Heart left ventricle (tissue), 13 donors: ENCODE data around the gene SLC39A11.

Source experiments
- POLR2A ChIP-seq, 2 donors: fragments of 450-650 bp; IDR thresholded peaks; one replicate each; pipeline ENCODE4 v1.6.1; 2017; ENCODE audit warnings: antibody characterized with exemption in 2 of 2, mild to moderate bottlenecking in 2 of 2, moderate library complexity in 2 of 2
- TF ChIP-seq, protein P1 (sequence below), 12 donors: fragments of 200-600 bp; sonication (generic) in 4 of 12; IDR thresholded peaks; one replicate each; pipeline versions ENCODE4 v1.5.0 to v1.8.0; 2018 to 2022; ENCODE audit warnings: antibody characterized with exemption in 12 of 12, mild to moderate bottlenecking in 5 of 12
- donor health status: ischemic (EF 13 %, LVEDD 7.1; RV severe dilation, severe dysfunction).
- donor health status: DM: no; HTN: yes; CAD: no.
- donor health status: DM: no; HTN: no; CAD: no.
- donor health status: ischemic (EF 25% LVEDD 6.9; RV normal size, moderate dysfunction).
- donor health status: ischemic (EF 25% LVEDD 5.7; RV mildly dilated, moderate dysfunction).
- donor health status: ischemic (EF 35%, LVEDD 5.7; RV mildly dilated, moderate dysfunction).
- donor health status: nonischemic (EF 11% LVEDD 7.7; RV severe dilation, severe dysfunction).
- donor health status: DM: yes; HTN: yes; CAD: no.
- donor health status: PGD.
- donor health status: ischemic (EF 29% LVEDD 5.4; RV normal size, mild dysfunction).
- donor health status: nonischemic (EF 23%, LVEDD 6.1; RV moderate dilation, normal function).

DNA sequence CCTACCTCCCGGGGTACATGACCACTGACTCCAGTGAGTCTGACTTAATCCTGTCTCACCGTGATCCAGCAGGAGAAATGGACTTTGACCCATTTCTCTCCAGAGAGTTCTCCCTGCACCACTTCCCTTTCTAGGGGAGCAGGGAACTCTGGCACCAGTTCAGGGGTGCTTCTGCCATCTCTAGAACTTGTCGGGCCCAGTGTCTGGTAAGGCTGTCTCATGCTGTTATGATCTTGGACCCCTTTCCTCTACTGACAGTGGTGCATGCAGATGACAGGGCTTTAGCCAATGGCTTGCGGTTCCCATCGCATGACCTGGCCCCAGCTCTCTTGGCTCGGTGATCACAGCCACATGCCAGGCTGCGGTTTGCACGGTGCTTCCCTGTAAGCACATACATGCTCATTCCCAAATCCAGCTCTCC is 62.0 kb downstream of the SLC39A11 start:
- no peak for TF ChIP-seq POLR2A (IDR thresholded peaks at IDR 0.05)
- TF ChIP-seq, protein P1, sequence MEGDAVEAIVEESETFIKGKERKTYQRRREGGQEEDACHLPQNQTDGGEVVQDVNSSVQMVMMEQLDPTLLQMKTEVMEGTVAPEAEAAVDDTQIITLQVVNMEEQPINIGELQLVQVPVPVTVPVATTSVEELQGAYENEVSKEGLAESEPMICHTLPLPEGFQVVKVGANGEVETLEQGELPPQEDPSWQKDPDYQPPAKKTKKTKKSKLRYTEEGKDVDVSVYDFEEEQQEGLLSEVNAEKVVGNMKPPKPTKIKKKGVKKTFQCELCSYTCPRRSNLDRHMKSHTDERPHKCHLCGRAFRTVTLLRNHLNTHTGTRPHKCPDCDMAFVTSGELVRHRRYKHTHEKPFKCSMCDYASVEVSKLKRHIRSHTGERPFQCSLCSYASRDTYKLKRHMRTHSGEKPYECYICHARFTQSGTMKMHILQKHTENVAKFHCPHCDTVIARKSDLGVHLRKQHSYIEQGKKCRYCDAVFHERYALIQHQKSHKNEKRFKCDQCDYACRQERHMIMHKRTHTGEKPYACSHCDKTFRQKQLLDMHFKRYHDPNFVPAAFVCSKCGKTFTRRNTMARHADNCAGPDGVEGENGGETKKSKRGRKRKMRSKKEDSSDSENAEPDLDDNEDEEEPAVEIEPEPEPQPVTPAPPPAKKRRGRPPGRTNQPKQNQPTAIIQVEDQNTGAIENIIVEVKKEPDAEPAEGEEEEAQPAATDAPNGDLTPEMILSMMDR (IDR thresholded peaks at IDR 0.05), result no peak
